ENCODE results near the gene C3orf20. TPM values are rescaled to one million over a fixed set of nuclear protein-coding genes. Genes with fewer than 3 reads are reported as not detected.

The C3orf20 gene
- polyA plus RNA-seq, 2 donors: not detected

GRCh38 chr3:14689247-14689980 lies 14.5 kb downstream of the C3orf20 start:
- Histone ChIP-seq H3K27me3 (ENCODE audit: control insufficient read depth in 1 of 2, insufficient read depth in 2 of 2, low read length in 2 of 2) (no peaks in the 10 kb centered on the region), H3K4me1 (ENCODE audit: control insufficient read depth in 2 of 2, insufficient read depth in 2 of 2, low read length in 1 of 2) (no peaks in the 10 kb centered on the region), H3K4me3 (ENCODE audit: low read depth in 1 of 2, low read length in 2 of 2) (no peak overlapping the region), H3K27ac (ENCODE audit: low read depth in 2 of 2, low read length in 1 of 2) (no peak overlapping the region), H3K9me3 (ENCODE audit: control insufficient read depth in 2 of 2, insufficient read depth in 1 of 2, low read depth in 1 of 2, low read length in 1 of 2) (peaks cover 0 to 2% of the 10 kb centered on the region in 2 donors), H3K36me3 (ENCODE audit: control insufficient read depth in 2 of 2, insufficient read depth in 2 of 2, low read length in 1 of 2) (no peaks in the 10 kb centered on the region)
- WGBS, 2 donors: 73 to 75% methylated on average over 7 of the region's 7 CpGs

- H3K27me3 ChIP-seq (ENCODE audit: control insufficient read depth in 1 of 2, insufficient read depth in 2 of 2, low read length in 2 of 2): no peaks in the 10 kb centered on the region
- peaks cover 0 to 2% of the 10 kb centered on the region in 2 donors for H3K9me3 ChIP-seq (ENCODE audit: control insufficient read depth in 2 of 2, insufficient read depth in 1 of 2, low read depth in 1 of 2, low read length in 1 of 2)
- H3K4me1 ChIP-seq (ENCODE audit: control insufficient read depth in 2 of 2, insufficient read depth in 2 of 2, low read length in 1 of 2): no peaks in the 10 kb centered on the region
- no peak overlapping the region for H3K27ac ChIP-seq (ENCODE audit: low read depth in 2 of 2, low read length in 1 of 2)
- H3K4me3 ChIP-seq (ENCODE audit: low read depth in 1 of 2, low read length in 2 of 2): no peak overlapping the region
- no peaks in the 10 kb centered on the region for H3K36me3 ChIP-seq (ENCODE audit: control insufficient read depth in 2 of 2, insufficient read depth in 2 of 2, low read length in 1 of 2)
- WGBS, 2 donors: 86 to 90% methylated on average over 4 of the region's 4 CpGs
Measured at GRCh38 chr3:14691239-14691638, 16.3 kb downstream of the C3orf20 start.

DNA sequence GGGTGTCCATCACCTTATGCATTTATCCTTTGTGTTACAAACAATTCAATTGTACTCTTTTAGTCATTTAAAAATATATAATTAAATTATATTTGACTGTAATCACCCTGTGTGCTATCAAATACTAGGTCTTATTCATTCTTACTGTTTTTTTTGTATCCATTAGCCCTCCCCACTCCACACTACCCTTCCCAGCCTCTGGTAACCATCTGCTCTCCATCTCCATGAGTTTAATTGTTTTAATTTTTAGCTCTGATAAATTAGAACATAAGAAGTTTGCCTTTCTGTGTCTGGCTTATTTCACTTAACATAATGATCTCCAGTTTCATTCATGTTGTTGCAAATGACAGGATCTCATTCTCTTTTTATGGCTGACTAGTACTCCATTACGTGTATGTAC lies 16.8 kb downstream of the C3orf20 start:
- no peaks in the 10 kb centered on the region for H3K27me3 ChIP-seq (ENCODE audit: control insufficient read depth in 1 of 2, insufficient read depth in 2 of 2, low read length in 2 of 2)
- no peak overlapping the region for H3K27ac ChIP-seq (ENCODE audit: low read depth in 2 of 2, low read length in 1 of 2)
- H3K36me3 ChIP-seq (ENCODE audit: control insufficient read depth in 2 of 2, insufficient read depth in 2 of 2, low read length in 1 of 2): no peaks in the 10 kb centered on the region
- no peak overlapping the region for H3K4me3 ChIP-seq (ENCODE audit: low read depth in 1 of 2, low read length in 2 of 2)
- H3K9me3 ChIP-seq (ENCODE audit: control insufficient read depth in 2 of 2, insufficient read depth in 1 of 2, low read depth in 1 of 2, low read length in 1 of 2): peaks cover 0 to 2% of the 10 kb centered on the region in 2 donors
- H3K4me1 ChIP-seq (ENCODE audit: control insufficient read depth in 2 of 2, insufficient read depth in 2 of 2, low read length in 1 of 2): no peaks in the 10 kb centered on the region
- 93 to 95% methylated on average over 1 of the region's 1 CpG for WGBS, 2 donors

- H3K27ac ChIP-seq (ENCODE audit: low read depth in 2 of 2, low read length in 1 of 2): no peak overlapping the region
- H3K36me3 ChIP-seq (ENCODE audit: control insufficient read depth in 2 of 2, insufficient read depth in 2 of 2, low read length in 1 of 2): no peaks in the 10 kb centered on the region
- H3K4me3 ChIP-seq (ENCODE audit: low read depth in 1 of 2, low read length in 2 of 2): no peak overlapping the region
- no peaks in the 10 kb centered on the region for H3K27me3 ChIP-seq (ENCODE audit: control insufficient read depth in 1 of 2, insufficient read depth in 2 of 2, low read length in 2 of 2)
- H3K4me1 ChIP-seq (ENCODE audit: control insufficient read depth in 2 of 2, insufficient read depth in 2 of 2, low read length in 1 of 2): no peaks in the 10 kb centered on the region
- WGBS, 2 donors: 57 to 67% methylated on average over 1 of the region's 1 CpG
- no peaks in the 10 kb centered on the region for H3K9me3 ChIP-seq (ENCODE audit: control insufficient read depth in 2 of 2, insufficient read depth in 1 of 2, low read depth in 1 of 2, low read length in 1 of 2)
Measured at GRCh38 chr3:14698601-14699244, 23.8 kb downstream of the C3orf20 start.

DNA sequence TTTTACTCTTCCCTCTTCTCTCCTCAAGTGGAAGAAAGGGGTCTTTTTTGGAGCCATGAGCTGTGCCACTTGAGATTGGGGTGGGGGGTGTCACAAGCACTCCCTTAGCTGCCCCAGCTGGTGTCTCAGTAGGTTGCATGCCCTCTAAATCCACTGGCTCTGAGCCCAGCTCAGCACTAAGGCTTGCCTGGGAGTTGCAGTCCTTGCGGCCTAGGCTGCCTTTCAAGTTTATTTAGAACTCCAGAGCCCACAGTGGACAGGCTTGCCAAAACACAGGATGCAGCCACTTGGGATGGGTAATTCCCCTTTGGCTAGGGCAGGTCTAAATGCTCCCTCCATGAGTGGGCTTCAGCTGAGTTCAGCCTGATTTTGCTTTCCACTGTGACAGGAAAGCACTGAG lies 24.7 kb downstream of the C3orf20 start:
- Histone ChIP-seq H3K4me3 (ENCODE audit: low read depth in 1 of 2, low read length in 2 of 2) (no peak overlapping the region), H3K27me3 (ENCODE audit: control insufficient read depth in 1 of 2, insufficient read depth in 2 of 2, low read length in 2 of 2) (no peaks in the 10 kb centered on the region), H3K9me3 (ENCODE audit: control insufficient read depth in 2 of 2, insufficient read depth in 1 of 2, low read depth in 1 of 2, low read length in 1 of 2) (no peaks in the 10 kb centered on the region), H3K4me1 (ENCODE audit: control insufficient read depth in 2 of 2, insufficient read depth in 2 of 2, low read length in 1 of 2) (no peaks in the 10 kb centered on the region), H3K27ac (ENCODE audit: low read depth in 2 of 2, low read length in 1 of 2) (no peak overlapping the region), H3K36me3 (ENCODE audit: control insufficient read depth in 2 of 2, insufficient read depth in 2 of 2, low read length in 1 of 2) (no peaks in the 10 kb centered on the region)
- WGBS, 2 donors: 29 to 35% methylated on average over 1 of the region's 1 CpG

DNA sequence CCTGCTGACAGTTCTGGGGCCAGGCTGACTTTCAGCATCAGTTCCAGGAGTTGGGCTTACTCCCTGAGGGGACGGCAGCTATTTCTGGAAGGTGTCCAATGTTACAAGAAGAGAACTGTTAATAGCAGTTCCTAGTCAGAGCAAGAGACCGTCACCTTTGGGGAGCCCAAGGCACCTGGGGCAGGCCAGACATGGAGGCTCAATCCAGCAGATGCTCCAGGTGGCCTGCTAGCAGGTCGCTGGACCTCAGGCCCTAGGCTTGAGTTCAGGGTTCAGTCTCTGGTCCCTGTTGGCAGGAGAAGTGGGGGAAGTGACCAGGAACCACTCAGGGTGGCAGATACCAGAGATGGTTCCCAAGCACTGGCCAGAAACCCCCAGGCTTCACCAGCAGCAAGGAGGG lies 25.9 kb downstream of the C3orf20 start:
- H3K4me3 ChIP-seq (ENCODE audit: low read depth in 1 of 2, low read length in 2 of 2): no peak overlapping the region
- H3K27me3 ChIP-seq (ENCODE audit: control insufficient read depth in 1 of 2, insufficient read depth in 2 of 2, low read length in 2 of 2): no peaks in the 10 kb centered on the region
- H3K9me3 ChIP-seq (ENCODE audit: control insufficient read depth in 2 of 2, insufficient read depth in 1 of 2, low read depth in 1 of 2, low read length in 1 of 2): no peaks in the 10 kb centered on the region
- H3K27ac ChIP-seq (ENCODE audit: low read depth in 2 of 2, low read length in 1 of 2): no peak overlapping the region
- WGBS, 2 donors: 66 to 76% methylated on average over 3 of the region's 3 CpGs
- H3K4me1 ChIP-seq (ENCODE audit: control insufficient read depth in 2 of 2, insufficient read depth in 2 of 2, low read length in 1 of 2): no peaks in the 10 kb centered on the region
- H3K36me3 ChIP-seq (ENCODE audit: control insufficient read depth in 2 of 2, insufficient read depth in 2 of 2, low read length in 1 of 2): no peaks in the 10 kb centered on the region

DNA sequence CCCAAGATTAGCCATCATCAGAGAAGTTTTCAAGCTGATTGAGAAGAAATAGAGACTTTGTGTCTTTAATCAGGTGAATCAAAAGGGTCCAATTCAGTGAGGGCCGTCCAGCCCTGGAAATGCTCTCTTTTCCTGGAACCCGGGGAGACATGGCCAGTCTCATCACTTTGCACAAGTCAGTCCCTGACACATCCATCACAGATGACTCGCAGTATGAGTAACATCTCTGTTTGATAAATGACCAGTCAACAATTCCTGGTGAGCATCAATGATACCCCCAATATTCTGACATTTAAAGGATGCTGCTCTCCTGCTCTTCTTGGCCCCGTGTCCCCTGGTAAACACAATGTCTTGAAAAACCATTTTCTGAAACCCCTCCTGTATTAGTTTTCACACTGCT lies 26.7 kb downstream of the C3orf20 start:
- WGBS, 2 donors: 87 to 92% methylated on average over 4 of the region's 4 CpGs
- no peaks in the 10 kb centered on the region for H3K27me3 ChIP-seq (ENCODE audit: control insufficient read depth in 1 of 2, insufficient read depth in 2 of 2, low read length in 2 of 2)
- no peak overlapping the region for H3K27ac ChIP-seq (ENCODE audit: low read depth in 2 of 2, low read length in 1 of 2)
- no peaks in the 10 kb centered on the region for H3K9me3 ChIP-seq (ENCODE audit: control insufficient read depth in 2 of 2, insufficient read depth in 1 of 2, low read depth in 1 of 2, low read length in 1 of 2)
- no peaks in the 10 kb centered on the region for H3K4me1 ChIP-seq (ENCODE audit: control insufficient read depth in 2 of 2, insufficient read depth in 2 of 2, low read length in 1 of 2)
- H3K36me3 ChIP-seq (ENCODE audit: control insufficient read depth in 2 of 2, insufficient read depth in 2 of 2, low read length in 1 of 2): no peaks in the 10 kb centered on the region
- no peak overlapping the region for H3K4me3 ChIP-seq (ENCODE audit: low read depth in 1 of 2, low read length in 2 of 2)

DNA sequence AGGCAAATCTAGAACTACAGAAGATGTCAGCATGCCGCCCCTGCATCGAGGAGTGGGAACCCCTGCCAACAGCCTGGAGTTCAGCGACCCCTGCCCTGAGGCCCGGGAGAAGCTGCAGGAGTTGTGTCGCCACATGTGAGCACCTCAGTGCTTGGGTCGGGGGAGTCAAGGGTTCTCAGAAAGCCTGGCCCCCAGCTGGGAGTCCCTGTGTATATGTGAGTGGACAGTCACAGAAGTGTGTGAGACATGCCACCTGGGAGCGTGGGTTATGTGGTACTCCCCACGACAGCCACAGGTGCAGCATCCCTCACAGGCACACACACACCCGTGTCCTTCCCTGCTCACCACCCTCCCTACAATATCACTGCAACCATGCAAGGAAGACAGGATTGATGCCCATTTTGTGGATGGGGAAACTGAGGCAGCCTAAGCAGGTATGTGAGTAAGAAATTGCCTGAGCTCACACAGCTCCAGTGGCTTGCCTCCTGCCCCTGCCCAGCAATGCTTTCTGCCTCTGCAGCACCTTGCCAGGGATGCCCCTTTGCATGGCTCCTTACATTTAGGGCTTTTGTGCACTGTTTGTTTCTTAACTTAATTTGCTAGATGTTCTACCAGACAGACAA lies 28.3 kb downstream of the C3orf20 start:
- H3K36me3 ChIP-seq (ENCODE audit: control insufficient read depth in 2 of 2, insufficient read depth in 2 of 2, low read length in 1 of 2): no peaks in the 10 kb centered on the region
- H3K27me3 ChIP-seq (ENCODE audit: control insufficient read depth in 1 of 2, insufficient read depth in 2 of 2, low read length in 2 of 2): no peaks in the 10 kb centered on the region
- 89 to 90% methylated on average over 9 of the region's 9 CpGs for WGBS, 2 donors
- H3K27ac ChIP-seq (ENCODE audit: low read depth in 2 of 2, low read length in 1 of 2): no peak overlapping the region
- no peaks in the 10 kb centered on the region for H3K4me1 ChIP-seq (ENCODE audit: control insufficient read depth in 2 of 2, insufficient read depth in 2 of 2, low read length in 1 of 2)
- no peaks in the 10 kb centered on the region for H3K9me3 ChIP-seq (ENCODE audit: control insufficient read depth in 2 of 2, insufficient read depth in 1 of 2, low read depth in 1 of 2, low read length in 1 of 2)
- no peak overlapping the region for H3K4me3 ChIP-seq (ENCODE audit: low read depth in 1 of 2, low read length in 2 of 2)

DNA sequence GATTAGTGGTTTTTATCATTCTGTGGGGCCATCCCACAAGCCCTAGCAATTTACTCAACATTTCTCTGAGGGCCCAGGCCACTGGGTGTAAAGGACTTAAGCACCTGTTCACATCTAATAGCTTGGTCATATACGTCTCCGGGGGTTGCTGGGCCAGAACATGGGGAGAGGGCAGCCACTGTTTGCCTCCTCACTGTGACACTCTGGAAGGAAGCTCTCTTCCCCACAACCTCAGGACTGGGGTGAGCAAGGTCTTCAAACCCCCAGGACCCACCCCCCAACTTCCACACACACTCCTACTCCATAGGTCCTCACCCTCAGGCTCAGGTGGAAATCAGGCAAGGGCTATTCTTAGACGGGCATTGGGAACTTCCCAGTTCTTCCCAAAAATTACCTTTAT lies 28.9 kb downstream of the C3orf20 start:
- H3K27ac ChIP-seq (ENCODE audit: low read depth in 2 of 2, low read length in 1 of 2): no peak overlapping the region
- no peaks in the 10 kb centered on the region for H3K27me3 ChIP-seq (ENCODE audit: control insufficient read depth in 1 of 2, insufficient read depth in 2 of 2, low read length in 2 of 2)
- H3K36me3 ChIP-seq (ENCODE audit: control insufficient read depth in 2 of 2, insufficient read depth in 2 of 2, low read length in 1 of 2): no peaks in the 10 kb centered on the region
- 94 to 99% methylated on average over 3 of the region's 3 CpGs for WGBS, 2 donors
- H3K4me1 ChIP-seq (ENCODE audit: control insufficient read depth in 2 of 2, insufficient read depth in 2 of 2, low read length in 1 of 2): no peaks in the 10 kb centered on the region
- H3K9me3 ChIP-seq (ENCODE audit: control insufficient read depth in 2 of 2, insufficient read depth in 1 of 2, low read depth in 1 of 2, low read length in 1 of 2): no peaks in the 10 kb centered on the region
- H3K4me3 ChIP-seq (ENCODE audit: low read depth in 1 of 2, low read length in 2 of 2): no peak overlapping the region

Data from esophagus (tissue), 2 donors.